Osteoblast (primary cell): Measurements from ENCODE around the gene TTF2. TPM values are rescaled to one million over a fixed set of nuclear protein-coding genes. Genes with fewer than 3 reads are reported as not detected.

Experiments used
- DNase-seq: peaks from one replicate; pipeline ENCODE4 v3.0.0; 2011; ENCODE audit warnings: low spot score, mixed read lengths; ENCODE audit not compliant: insufficient read length; ENCODE audit errors: missing footprints
- H2AFZ ChIP-seq: 2 replicates; pipeline ENCODE4 v1.6.0; 2011; ENCODE audit warnings: mild to moderate bottlenecking, low read length
- H3K27ac ChIP-seq: 2 replicates; pipeline ENCODE4 v1.5.1; 2011; ENCODE audit warnings: mild to moderate bottlenecking, low read depth, low read length, moderate library complexity
- H3K27me3 ChIP-seq: 2 replicates; pipeline ENCODE4 v1.6.0; 2012; ENCODE audit warnings: mild to moderate bottlenecking, control low read depth, inconsistent platforms, low read length, moderate library complexity; ENCODE audit not compliant: insufficient read depth
- H3K36me3 ChIP-seq: 2 replicates; pipeline ENCODE4 v1.5.1; 2011; ENCODE audit warnings: mild to moderate bottlenecking, low read length, control low read depth, moderate library complexity; ENCODE audit not compliant: insufficient read depth
- H3K4me1 ChIP-seq: 2 replicates; pipeline ENCODE4 v1.5.1; 2011; ENCODE audit warnings: mild to moderate bottlenecking, low read length, control low read depth, moderate library complexity; ENCODE audit not compliant: insufficient read depth
- H3K4me2 ChIP-seq: 2 replicates; pipeline ENCODE4 v1.6.0; 2011; ENCODE audit warnings: mild to moderate bottlenecking, low read length; ENCODE audit not compliant: insufficient read depth
- H3K4me3 ChIP-seq: fragments of 200-600 bp; sonication (generic); 3 replicates; pipeline ENCODE4 v1.5.1; 2012; ENCODE audit warnings: mild to moderate bottlenecking, low read length, inconsistent platforms; ENCODE audit not compliant: insufficient read depth
- H3K79me2 ChIP-seq: 2 replicates; pipeline ENCODE4 v1.6.0; 2012; ENCODE audit warnings: mild to moderate bottlenecking, low read length, control low read depth, inconsistent platforms; ENCODE audit not compliant: insufficient read depth
- H3K9me3 ChIP-seq: 2 replicates; pipeline ENCODE4 v1.5.1; 2011; ENCODE audit warnings: low read depth, low read length, control low read depth
- H4K20me1 ChIP-seq: 2 replicates; pipeline ENCODE4 v1.6.0; 2012; ENCODE audit warnings: mild to moderate bottlenecking, low read length, control low read depth; ENCODE audit not compliant: insufficient read depth
- CTCF ChIP-seq: IDR thresholded peaks from 2 replicates; pipeline ENCODE4 v1.5.1; 2011; ENCODE audit warnings: mild to moderate bottlenecking, low read depth, low read length, moderate library complexity; ENCODE audit errors: extremely low read depth
- total RNA-seq: library from RNA; depleted of rRNA; stranded (reverse); fragments of >200 nt; gene quantifications from 2 replicates; pipeline ENCODE4 v1.2.3, GENCODE V29; 2012

Gene TTF2
- total RNA-seq, 1 donor, result 5.4 TPM

DNA sequence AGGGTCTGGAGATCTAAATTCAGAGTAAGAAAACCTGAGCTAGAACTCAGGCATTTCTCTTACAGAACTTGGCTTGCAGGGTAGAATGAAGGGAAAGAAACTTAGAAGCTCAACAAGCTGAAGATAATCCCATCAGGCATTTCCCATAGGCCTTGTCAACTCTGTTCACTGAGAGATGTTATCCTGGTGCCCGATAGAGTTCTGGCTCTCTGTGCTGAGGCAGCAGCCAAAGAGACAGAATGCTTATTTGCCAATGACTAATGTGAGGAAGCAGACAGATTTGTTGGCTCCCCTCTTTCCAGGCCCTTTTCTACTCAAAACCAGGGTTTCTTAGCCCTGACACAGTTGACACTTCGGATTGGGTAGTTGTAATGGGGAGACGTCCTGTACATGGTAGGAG lies 83.7 kb downstream of the TTF2 start:
- H2AFZ ChIP-seq, result peak overlapping the region; percentile 20
- TF ChIP-seq CTCF, result no peak
- peaks cover 36% of the 10 kb centered on the region for H3K4me1 ChIP-seq
- H3K27me3 ChIP-seq, result no peaks in the 10 kb centered on the region
- no peaks in the 10 kb centered on the region for H3K36me3 ChIP-seq
- H3K79me2 ChIP-seq, result no peaks in the 10 kb centered on the region
- no peaks in the 10 kb centered on the region for H3K9me3 ChIP-seq
- H3K4me2 ChIP-seq, result no peak overlapping the region
- no peak for DNase-seq
- H3K27ac ChIP-seq, result peak overlapping the region; percentile 10
- H3K4me3 ChIP-seq, result no peak overlapping the region
- no peaks in the 10 kb centered on the region for H4K20me1 ChIP-seq

- H3K4me1 ChIP-seq, result peaks cover 36% of the 10 kb centered on the region
- H3K36me3 ChIP-seq, result no peaks in the 10 kb centered on the region
- H2AFZ ChIP-seq, result no peak overlapping the region
- DNase-seq, result no peak
- no peak overlapping the region for H3K4me3 ChIP-seq
- no peaks in the 10 kb centered on the region for H3K27me3 ChIP-seq
- no peaks in the 10 kb centered on the region for H4K20me1 ChIP-seq
- TF ChIP-seq CTCF, result no peak
- H3K4me2 ChIP-seq, result no peak overlapping the region
- H3K27ac ChIP-seq, result peak overlapping the region; percentile 75
- no peaks in the 10 kb centered on the region for H3K79me2 ChIP-seq
- H3K9me3 ChIP-seq, result no peaks in the 10 kb centered on the region
Observed at GRCh38 chr1:117146072-117146471, 85.9 kb downstream of the TTF2 start.

GRCh38 chr1:117146575-117147340 lies 86.6 kb downstream of the TTF2 start:
- peaks cover 36% of the 10 kb centered on the region for H3K4me1 ChIP-seq
- H3K79me2 ChIP-seq, result no peaks in the 10 kb centered on the region
- no peak overlapping the region for H3K4me3 ChIP-seq
- DNase-seq, result peak; percentile 53
- peak overlapping the region; percentile 63 for H3K4me2 ChIP-seq
- peak overlapping the region; percentile 0 for H2AFZ ChIP-seq
- H3K9me3 ChIP-seq, result no peaks in the 10 kb centered on the region
- no peaks in the 10 kb centered on the region for H4K20me1 ChIP-seq
- no peak for TF ChIP-seq CTCF
- H3K27ac ChIP-seq, result peak overlapping the region; percentile 75
- H3K36me3 ChIP-seq, result no peaks in the 10 kb centered on the region
- H3K27me3 ChIP-seq, result no peaks in the 10 kb centered on the region

DNA sequence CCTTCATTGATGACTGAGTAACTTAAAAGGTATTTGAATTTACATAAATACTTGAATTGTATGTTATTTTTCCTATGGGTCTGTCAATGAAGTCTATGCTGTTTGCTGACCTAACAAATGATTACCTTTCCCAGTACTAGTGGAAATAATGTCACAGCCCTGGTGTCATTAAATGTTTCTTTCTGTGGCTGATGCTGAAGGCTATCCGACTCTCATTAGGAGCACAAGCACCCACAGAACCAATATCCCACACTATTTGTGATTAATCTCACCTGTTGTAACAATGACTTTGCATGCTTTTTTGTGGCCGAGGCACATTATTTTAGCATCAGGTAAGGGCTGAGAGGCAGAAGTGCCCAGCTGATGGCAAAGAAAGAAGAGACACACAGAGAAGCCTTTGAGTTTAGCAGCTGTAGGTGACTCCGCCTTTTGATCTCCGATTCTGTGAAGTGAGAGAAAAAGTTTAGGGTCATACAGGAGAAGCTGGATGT lies 87.3 kb downstream of the TTF2 start:
- DNase-seq, result no peak
- no peak overlapping the region for H2AFZ ChIP-seq

More for the DNA sequence above, 87.3 kb downstream of the TTF2 start:
- Histone ChIP-seq H3K4me1 (peaks cover 32% of the 10 kb centered on the region), H3K4me2 (peak overlapping the region; percentile 63), H3K27ac (peak overlapping the region; percentile 75), H3K27me3 (no peaks in the 10 kb centered on the region), H3K79me2 (no peaks in the 10 kb centered on the region), H3K36me3 (no peaks in the 10 kb centered on the region), H3K4me3 (peak overlapping the region; percentile 17), H3K9me3 (no peaks in the 10 kb centered on the region), H4K20me1 (no peaks in the 10 kb centered on the region)
- TF ChIP-seq CTCF, result no peak
